ENCODE data around the gene STRIP2.
"Not testable (repeated sequence)": the region's sequence is repeated elsewhere in the genome, so short reads cannot be mapped to it uniquely, and the experiment has no call there.

Gene STRIP2

GRCh38 chr7:129401228-129401966, 32.8 kb upstream of the STRIP2 start:
- in situ Hi-C loops (cut with HindIII; ENCODE audit: low sequenced_read_pairs) = no loop called here
- TF ChIP-seq, protein P1, sequence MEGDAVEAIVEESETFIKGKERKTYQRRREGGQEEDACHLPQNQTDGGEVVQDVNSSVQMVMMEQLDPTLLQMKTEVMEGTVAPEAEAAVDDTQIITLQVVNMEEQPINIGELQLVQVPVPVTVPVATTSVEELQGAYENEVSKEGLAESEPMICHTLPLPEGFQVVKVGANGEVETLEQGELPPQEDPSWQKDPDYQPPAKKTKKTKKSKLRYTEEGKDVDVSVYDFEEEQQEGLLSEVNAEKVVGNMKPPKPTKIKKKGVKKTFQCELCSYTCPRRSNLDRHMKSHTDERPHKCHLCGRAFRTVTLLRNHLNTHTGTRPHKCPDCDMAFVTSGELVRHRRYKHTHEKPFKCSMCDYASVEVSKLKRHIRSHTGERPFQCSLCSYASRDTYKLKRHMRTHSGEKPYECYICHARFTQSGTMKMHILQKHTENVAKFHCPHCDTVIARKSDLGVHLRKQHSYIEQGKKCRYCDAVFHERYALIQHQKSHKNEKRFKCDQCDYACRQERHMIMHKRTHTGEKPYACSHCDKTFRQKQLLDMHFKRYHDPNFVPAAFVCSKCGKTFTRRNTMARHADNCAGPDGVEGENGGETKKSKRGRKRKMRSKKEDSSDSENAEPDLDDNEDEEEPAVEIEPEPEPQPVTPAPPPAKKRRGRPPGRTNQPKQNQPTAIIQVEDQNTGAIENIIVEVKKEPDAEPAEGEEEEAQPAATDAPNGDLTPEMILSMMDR (IDR thresholded peaks at IDR 0.05; ENCODE audit: low read depth, low read length) = no peak
- no peak for DNase-seq (ENCODE audit: low read depth, low spot score)
- no peak overlapping the region for H3K4me3 ChIP-seq (ENCODE audit: low read depth, low read length)

GRCh38 chr7:129401967-129402860, 32.0 kb upstream of the STRIP2 start:
- H3K4me3 ChIP-seq (ENCODE audit: low read depth, low read length) = no peak overlapping the region
- no peak for DNase-seq (ENCODE audit: low read depth, low spot score)
- in situ Hi-C loops (cut with HindIII; ENCODE audit: low sequenced_read_pairs) = no loop called here
- TF ChIP-seq, protein P1 (IDR thresholded peaks at IDR 0.05; ENCODE audit: low read depth, low read length) = no peak

DNA sequence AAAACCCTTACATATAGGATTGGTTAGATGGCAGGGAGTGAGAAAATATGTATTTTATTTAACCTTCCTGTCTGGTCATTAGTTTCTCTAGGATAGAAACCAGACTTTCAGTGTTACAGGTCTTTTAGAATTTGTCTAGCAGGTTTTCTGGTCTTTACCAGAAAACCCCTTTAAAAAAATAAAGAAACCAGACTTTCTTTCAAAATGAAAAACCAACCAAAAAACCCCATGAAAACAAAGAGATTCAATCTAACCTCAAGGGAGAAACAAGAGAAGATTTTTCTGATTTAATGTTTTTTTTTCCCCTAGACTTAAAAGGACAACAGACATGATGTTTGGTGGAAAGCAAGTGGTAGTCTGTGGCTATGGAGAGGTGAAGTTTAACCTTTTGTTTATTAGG, 28.7 kb upstream of the STRIP2 start:
- no peak overlapping the region for H3K4me3 ChIP-seq (ENCODE audit: low read depth, low read length)
- in situ Hi-C loops (cut with HindIII; ENCODE audit: low sequenced_read_pairs) = no loop called here
- no peak for DNase-seq (ENCODE audit: low read depth, low spot score)
- TF ChIP-seq, protein P1 (IDR thresholded peaks at IDR 0.05; ENCODE audit: low read depth, low read length) = no peak

GRCh38 chr7:129410238-129410637, 24.0 kb upstream of the STRIP2 start:
- DNase-seq (ENCODE audit: low read depth, low spot score); in situ Hi-C loops (cut with HindIII; ENCODE audit: low sequenced_read_pairs); H3K4me3 ChIP-seq (ENCODE audit: low read depth, low read length): not testable (repeated sequence)

GRCh38 chr7:129412501-129412900, 21.7 kb upstream of the STRIP2 start:
- no peak for DNase-seq (ENCODE audit: low read depth, low spot score)
- in situ Hi-C loops (cut with HindIII; ENCODE audit: low sequenced_read_pairs) = no loop called here

DNA sequence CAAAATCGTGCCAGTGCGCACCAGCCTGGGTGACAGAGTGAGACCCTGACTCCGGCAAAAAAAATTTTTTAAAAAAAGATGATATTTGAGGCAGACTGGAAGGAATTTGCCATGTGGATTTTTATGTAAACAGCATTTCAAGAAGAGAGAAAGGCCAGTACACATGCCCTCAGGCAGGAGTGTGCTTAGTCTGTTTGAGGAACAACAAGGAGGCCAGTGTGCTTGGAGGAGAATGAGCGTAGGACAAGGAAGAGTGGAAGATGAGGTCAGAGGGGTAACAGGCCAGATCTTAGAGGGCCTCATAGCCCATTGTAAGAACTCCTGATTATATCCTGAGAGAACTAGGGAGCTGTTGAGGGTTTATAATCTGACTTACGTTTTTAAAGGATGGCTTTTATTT, 17.2 kb upstream of the STRIP2 start:
- TF ChIP-seq, protein P1 (IDR thresholded peaks at IDR 0.05; ENCODE audit: low read depth, low read length) = no peak
- in situ Hi-C loops (cut with HindIII; ENCODE audit: low sequenced_read_pairs) = no loop called here
- H3K4me3 ChIP-seq (ENCODE audit: low read depth, low read length) = no peak overlapping the region
- DNase-seq (ENCODE audit: low read depth, low spot score) = no peak

More at GRCh38 chr7:129412501-129412900, 21.7 kb upstream of the STRIP2 start:
- TF ChIP-seq, protein P1 (IDR thresholded peaks at IDR 0.05; ENCODE audit: low read depth, low read length) = no peak
- H3K4me3 ChIP-seq (ENCODE audit: low read depth, low read length) = no peak overlapping the region

Data from astrocyte of the spinal cord (primary cell).